Measurements from ENCODE around the gene ENDOD1.
"Not testable (repeated sequence)": the region's sequence is repeated elsewhere in the genome, so short reads cannot be mapped to it uniquely, and the experiment has no call there.

Gene ENDOD1

GRCh38 chr11:95089620-95090542, at the start of gene ENDOD1:
Gene ENDOD1 (plus strand): TSS chr11:95089846. CDS start chr11:95089928, 82 bp downstream.
- DNase-seq = peak; percentile 67 to 87

GRCh38 chr11:95042239-95042638, 47.4 kb upstream of the ENDOD1 start:
- no peak for DNase-seq

DNA sequence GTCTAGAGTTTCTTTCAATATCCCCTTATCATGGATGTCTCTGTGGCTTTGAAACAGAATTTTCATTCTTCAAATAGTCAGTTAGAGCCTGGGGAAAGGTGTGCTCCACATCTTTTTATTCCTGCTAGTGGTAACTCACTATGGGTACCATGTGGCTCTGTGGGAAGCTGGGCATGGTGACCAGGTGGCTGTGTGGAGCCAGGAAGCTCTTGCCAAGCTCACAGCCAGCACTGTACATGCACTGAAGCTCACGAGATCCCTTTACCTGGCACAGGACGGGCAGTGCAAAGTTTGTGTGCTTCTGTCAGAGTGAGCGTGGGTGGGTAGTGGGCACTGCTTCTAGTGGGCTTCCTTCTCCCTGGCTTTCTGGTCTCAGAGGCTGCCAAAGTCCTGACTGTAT, 46.7 kb upstream of the ENDOD1 start:
- no peak for DNase-seq

GRCh38 chr11:95044010-95044409, 45.6 kb upstream of the ENDOD1 start:
- no peak for DNase-seq

DNA sequence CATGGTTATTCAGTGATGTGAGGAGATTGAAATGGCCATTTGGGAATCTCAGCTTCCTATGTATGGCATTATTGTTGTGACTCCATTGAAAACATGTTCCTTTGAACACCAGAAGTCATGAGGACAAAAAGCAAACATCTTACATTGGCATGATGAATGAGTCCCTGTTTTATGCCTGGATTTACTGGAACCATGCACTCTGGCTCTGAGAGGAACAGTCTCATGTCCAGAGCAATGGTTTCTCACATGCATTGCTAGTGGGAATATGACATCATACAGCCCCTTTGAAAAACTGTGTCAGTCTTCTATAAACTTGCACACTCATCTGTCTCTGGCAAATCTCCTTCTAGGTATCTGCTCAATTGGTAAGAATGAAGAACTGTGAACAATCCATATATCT, 43.8 kb upstream of the ENDOD1 start:
- DNase-seq = no peak

- DNase-seq = not testable (repeated sequence)
Measured at GRCh38 chr11:95049122-95049521, 40.5 kb upstream of the ENDOD1 start, which contains the start of gene KDM4F. Gene KDM4F (plus strand): TSS chr11:95049422.

- no peak for DNase-seq
Measured at GRCh38 chr11:95050595-95051202, 38.9 kb upstream of the ENDOD1 start.

DNA sequence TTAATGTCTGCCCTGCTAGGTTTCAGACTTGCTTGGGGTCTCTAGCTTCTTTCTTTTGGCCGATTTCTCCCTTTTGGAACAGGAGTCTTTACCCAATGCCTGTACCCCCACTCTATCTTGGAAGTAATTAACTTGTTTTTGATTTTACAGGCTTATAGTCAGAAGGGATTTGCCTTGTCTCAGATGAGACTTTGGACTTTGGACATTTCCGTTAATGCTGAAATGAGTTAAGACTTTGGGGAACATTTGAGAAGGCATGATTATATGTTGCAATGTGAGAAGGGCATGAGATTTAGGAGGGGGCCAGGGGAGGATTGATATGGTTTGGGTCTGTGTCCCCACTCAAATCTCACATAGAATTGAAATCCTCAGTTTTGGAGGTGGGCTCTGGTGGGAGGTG, 35.3 kb upstream of the ENDOD1 start:
- no peak for DNase-seq

DNA sequence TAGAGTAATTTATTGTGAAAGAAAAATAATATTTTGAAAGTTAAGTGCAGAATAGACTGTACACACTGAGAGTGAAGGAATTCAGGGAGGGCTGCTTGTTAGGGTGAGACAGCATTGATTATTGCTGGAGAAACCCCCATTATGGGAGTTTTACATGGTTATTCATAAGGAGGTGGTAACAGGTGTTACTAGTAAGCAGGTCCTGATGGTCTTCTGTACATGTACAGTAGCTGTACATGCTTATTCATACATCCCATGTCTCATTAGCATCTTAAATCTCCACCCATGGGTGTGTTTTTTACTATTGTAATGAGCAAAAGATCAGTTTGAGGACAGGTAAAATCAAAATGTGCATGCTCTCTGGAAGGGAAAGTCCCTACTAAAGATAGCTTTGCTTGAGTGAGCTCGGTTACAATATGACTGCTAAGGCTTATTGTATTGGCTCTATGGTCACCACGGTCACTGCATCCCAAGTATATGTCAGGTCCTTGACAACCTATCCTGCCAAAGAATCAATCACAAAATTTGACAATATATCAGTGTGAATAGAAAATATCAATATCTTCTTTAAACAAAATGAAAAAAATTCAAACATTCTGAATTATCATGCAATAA, 34.3 kb upstream of the ENDOD1 start:
- DNase-seq = no peak

GRCh38 chr11:95057959-95058358, 31.7 kb upstream of the ENDOD1 start:
- DNase-seq = no peak

DNA sequence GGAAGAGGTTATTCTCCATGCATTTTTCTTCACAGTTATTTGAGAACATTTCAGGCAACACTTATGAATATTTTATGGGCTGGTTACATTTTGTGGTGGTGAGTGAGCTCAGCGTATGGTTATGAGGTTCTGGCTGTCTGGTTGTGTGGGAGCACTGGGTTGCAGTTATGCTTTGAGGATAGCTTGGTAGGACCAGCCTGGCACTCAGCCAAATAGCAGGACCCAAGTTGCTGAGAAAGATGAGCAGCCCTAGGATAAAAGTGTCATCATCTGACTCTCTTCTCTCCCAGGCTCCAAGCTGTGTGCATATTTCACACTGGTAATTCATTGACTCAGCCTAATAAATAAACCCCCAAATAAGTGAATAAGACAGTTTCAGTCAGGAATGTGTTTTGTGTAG, 31.0 kb upstream of the ENDOD1 start:
- DNase-seq = no peak

DNA sequence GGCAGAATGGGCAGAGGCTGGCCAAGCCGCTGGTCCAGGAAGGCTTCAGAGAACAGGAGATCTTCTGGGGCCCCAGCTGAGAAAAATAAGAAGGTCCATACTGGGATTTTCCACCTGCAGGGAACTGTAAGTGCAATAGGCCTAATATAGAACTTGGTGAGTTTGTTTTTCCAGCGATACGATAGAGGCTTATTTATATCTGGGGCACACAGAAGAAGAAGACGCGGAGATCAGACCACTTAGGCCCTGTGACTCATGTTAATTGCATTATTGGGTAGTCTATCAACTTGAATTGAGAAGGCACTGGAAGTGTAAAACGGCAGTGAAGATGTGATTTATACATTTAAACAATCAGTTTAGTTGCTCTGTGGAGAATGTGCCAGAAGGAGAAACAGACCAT, 30.6 kb upstream of the ENDOD1 start:
- DNase-seq = no peak

DNA sequence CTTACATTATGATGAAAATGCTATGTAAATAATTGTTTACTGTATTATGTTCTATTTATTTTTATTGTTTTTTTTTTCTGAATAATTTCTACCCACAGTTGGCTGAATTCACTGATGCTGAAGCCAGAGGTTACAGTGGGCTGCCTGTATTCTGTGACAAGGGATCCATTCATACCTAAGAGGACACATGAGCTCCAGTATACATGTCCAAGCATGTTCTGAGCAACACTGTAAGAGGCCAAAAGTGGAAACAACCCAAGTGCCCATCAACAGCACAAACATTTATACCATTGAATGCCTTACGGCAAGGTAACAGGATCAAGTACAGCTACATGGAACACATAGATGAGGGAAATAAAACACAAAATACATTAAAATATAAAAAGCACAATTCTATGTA, 24.3 kb upstream of the ENDOD1 start:
- DNase-seq = no peak

DNA sequence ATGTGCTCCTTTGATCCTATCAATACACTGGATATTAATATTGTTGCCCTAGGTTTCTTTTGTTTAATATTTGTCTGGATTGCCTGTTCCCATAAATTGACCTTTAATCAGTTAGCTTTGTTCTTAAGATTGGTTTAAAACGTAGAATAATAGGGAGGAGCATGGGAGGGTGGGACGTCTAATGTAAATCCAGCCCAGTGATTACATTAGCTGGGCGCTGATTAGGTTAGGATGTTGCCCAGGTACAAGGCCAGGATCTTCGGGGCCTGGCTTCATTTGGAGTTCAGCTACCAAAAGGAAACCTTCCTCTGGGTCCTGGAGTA, 23.0 kb upstream of the ENDOD1 start, which contains the start of gene SRSF8:
TSS of gene SRSF8 (plus strand) at position 204 of the 323 bp plus-strand sequence. CDS start 308 bp downstream, outside the sequence.
- DNase-seq = peak; percentile 85 to 94

- DNase-seq = peak; percentile 85 to 94
Measured at GRCh38 chr11:95067039-95067840, 22.4 kb upstream of the ENDOD1 start.

- DNase-seq = peak in 1 of 2 experiments; percentile 76
Measured at GRCh38 chr11:95067841-95068219, 21.8 kb upstream of the ENDOD1 start.

DNA sequence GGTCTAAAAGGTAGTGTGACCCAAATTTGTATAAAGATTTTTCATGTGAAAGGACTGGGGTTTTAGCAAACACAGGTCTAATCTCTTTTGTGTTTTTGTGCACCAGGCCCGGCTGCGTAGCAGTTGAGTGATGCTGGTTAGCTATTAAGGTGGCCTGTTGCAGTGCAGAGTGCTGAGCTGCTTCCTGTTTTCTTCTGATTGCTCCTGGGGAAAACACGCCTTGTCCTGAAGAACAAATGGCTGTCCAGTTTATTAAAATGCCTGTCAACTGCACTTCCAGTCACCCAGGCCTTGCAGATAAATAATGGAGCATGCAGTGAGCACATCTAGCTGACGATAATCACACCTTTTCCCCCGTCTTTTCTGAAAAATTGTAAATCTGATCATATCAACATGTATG, 21.1 kb upstream of the ENDOD1 start:
- peak; percentile 98 to 100 for DNase-seq

DNA sequence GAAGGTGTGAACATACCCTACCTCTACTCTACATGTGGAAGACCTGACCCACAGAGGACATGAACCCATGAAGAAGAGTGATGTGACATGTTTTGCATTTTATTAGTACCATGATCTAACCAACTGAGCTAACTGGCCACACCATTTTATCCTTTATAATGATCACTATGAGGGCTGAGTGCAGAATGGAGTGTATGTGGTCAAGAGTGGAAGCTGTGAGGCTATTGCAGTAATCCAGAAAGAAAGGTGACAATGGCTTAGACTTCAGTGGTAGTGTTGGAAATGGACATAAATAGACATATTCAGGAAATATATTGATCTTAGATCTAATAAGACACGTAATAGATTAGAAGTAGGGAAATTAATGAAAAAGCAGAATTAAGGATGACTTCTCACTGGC, 19.2 kb upstream of the ENDOD1 start:
- DNase-seq = no peak

DNA sequence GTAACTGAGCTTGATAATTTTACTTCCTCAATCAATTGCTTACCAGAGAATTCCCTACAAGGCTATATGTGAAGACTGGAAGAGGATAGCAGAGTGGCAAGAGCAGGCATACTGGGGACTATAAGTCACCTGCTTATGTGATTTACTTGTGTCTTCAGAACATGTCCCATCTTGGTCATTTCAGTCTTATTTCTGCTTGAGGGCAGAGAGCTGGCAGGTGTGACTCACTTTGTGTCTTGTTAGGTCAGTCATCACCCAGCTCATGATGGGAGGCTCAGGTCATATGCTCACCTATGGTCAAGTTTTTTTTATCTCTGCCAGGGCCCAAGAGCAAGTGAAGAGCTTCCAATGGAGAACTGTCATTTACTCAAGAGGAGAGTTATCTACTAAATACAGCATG, 16.7 kb upstream of the ENDOD1 start:
- DNase-seq = no peak

GRCh38 chr11:95074792-95075563, 14.7 kb upstream of the ENDOD1 start:
- DNase-seq = no peak

GRCh38 chr11:95076416-95076815, 13.2 kb upstream of the ENDOD1 start:
- no peak for DNase-seq

DNA sequence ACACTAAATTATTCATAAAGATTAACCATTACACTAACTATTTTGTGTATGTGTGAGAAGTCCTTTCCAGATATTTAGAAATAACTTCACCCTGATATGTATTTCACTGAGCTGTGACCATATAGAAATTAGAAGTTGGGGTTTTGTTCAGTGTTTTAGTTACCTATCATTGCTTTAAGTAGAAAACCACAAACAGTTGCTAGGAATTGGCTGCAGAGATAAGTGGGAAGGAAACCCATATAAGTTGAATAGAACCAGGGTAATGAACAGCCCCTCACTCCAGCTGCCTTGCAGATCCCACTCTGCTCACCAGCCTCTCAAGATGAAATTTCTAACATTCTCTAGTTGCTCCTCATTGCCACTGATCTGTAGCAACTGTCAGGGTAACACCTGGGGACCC, 12.7 kb upstream of the ENDOD1 start:
- no peak for DNase-seq
